GM19193 (cell line): ENCODE measurements around the gene COL23A1.

Experiments used
- POLR2A ChIP-seq: IDR thresholded peaks from 4 replicates; pipeline ENCODE4 v1.6.1; 2011; ENCODE audit not compliant: insufficient read depth, insufficient read length; ENCODE audit errors: extremely low read depth

Gene COL23A1

DNA sequence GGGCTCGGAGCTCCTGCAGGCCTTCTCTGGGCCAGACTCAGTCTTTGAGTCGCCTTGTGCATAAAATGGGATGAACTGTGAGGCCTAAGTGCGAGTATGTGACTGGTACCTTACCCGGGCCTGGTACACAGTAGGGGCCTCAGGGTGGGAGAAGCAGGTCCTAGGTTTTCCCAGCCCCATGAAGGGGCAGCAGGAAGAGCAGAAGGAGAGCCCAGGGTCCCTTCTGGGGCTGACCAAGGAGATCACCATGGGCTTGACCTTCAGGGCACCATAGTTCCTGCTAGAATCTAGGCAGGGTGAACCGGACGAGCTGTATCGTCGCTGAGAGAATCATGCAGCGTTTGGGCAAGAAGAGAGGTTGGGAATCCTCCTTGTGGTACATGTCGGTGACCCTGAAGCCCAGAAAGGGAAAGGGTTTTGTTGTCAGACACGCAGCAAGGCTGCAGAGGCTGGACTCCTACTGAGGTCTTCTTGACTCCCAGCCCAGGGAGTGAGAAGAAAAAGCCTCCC lies 357.2 kb downstream of the COL23A1 start:
- TF ChIP-seq POLR2A, result no peak

DNA sequence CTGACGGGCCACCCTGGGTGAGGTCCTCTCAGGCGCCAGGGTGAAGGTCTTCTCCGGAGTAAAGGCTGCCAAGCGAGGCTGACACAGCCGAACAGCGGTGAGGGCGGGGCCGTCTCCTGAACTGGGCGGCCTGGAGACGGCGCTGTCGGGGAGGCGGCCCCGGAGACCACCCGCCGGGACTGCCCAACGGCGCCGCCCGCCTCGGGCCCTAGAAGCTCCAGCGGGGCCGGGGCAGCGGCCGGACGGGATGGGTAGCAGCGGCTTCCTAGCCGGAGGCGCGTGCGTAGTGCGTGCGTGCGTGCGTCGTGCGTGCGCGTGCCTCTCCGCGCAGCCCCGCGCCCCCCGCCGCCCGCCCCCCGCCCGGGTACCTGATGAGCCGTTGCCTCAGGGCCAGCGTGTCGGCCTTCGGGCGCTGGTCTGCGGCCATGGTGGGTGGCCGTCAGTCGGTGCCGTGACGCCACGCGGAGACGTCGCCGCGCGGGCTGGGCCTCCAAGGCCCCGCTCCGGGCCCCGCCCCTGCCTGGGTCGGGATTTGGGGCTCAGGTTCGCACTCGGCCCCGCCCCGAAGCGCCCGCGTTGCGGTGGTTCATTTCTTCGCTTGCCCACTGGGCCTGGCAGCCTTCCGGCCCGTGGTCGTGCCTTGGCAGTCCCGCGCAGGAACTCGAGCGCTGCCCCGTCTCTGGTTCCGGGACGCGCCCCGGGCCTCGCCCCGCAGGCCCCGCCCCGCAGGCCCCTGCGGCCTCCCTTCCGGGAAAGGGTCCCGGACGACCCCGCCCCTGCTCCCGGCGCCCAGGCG lies 357.9 kb downstream of the COL23A1 start, which contains the start of gene PHYKPL:
Gene PHYKPL, minus strand, starts transcription at position 679 of the 796 bp plus-strand sequence. Its CDS starts 252 bp downstream, at position 427.
- TF ChIP-seq POLR2A, result peak; percentile 70

DNA sequence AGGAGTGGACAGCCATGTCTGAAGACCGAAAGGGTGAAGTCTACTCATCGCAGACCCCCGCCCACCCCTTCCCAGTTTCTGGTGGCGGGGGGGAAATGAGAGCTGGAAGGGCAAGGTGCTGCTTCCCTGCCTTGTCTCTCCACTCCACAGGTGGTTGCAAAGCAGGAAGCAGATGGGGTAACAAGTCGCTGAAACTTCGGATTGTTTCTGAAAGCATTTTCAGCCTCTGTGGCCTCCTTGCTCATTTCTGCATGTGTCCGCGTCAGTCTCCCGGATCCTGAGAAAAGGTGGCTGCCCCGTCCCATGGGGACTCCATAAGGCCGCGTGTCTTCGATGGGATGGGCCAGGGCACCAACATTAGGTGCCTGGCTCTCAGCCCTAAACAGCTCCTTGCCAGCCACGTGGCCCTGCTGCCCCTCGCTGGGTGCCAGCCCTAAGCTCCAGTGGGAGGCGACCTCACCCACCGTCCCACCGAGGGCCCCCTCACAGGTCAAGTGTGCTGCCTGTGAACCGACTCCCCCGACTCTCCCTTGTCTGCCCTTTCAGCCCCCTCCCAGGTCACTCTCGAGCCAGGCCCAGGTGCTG lies 358.6 kb downstream of the COL23A1 start:
- no peak for TF ChIP-seq POLR2A

- no peak for TF ChIP-seq POLR2A
Measured at GRCh38 chr5:178230879-178231538, 359.2 kb downstream of the COL23A1 start.

DNA sequence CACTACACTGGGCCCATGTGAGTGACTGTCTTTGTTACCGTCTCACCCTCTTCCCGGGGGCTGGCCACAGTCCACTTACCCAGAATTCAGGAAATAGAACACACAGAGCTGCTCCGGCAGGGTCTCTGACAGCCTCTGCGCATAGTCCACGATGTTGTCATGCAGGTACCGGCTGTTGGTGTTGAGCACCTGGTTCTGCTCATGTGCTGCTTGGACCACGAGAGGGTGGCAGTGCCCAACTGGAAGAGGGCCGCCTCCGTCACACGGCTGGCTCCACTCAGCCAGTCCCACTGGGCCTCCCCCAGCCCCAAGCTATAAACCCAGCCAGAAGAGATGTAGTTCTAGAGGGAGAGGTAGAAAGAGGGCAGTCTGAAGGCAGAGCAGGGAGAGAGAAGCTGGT lies 360.3 kb downstream of the COL23A1 start:
- TF ChIP-seq POLR2A, result no peak

DNA sequence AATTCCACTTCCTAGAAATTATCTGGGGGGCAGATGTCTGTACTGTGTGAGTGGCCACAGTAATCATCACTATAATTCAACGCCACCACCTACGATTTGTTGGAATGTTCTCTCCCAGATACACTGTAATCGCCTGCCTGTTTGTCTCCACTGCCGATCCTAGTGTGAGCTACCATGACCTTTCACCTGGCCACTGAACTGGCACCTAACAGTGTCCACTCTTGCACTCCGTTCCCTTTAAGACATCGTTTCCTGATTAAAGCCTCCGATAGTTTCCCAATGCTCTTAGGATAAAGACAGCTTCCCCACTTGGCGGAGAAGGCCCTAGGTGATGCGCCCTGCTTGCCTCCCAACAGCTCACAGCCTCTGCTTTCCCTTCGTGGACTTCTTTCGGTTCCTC lies 361.6 kb downstream of the COL23A1 start:
- TF ChIP-seq POLR2A, result no peak

DNA sequence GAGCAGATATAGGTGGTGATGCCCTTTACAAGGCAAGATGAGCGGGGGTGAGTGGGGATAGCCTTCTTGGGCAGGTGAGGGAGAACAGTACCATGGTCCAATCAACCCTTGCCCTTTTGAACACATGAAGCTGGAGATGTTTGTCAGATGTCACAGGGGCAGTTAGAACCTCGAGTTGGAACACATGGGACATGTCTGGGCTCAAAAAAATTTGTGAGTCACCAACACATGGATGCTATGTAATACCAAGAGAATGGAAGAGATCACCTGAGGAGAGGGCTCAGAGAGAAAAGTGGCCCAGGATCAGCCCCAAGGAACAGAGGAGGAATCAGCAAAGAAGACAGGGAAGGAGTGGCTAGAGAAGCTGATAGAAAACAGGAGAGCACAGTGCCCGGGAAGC lies 362.3 kb downstream of the COL23A1 start:
- no peak for TF ChIP-seq POLR2A

DNA sequence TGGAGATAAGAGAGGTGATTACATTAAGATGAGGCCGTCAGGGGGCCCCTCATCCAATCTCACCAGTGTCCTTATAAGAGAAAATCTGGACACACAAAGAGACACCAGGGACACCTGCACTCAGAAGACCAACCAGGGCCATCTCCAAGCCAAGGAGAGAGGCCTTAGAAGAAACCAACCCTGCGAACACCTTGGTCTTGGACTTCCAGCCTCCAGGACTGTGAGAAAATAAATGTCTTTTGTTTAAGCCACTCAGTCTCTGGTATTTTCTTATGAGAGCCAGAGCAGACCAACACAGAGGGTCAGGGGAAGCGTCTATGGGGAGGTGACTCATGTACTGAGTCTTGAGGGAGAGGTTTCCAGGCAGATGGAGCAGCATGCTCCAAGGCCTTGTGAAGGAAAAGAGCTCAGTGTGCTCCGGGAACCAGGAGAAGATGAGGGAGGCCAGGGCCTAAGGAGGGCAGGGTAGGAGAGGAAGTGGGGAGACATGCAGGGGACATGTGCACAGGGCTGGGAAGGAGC lies 363.0 kb downstream of the COL23A1 start:
- no peak for TF ChIP-seq POLR2A

- TF ChIP-seq POLR2A, result no peak
Measured at GRCh38 chr5:178225174-178225573, 365.0 kb downstream of the COL23A1 start.

DNA sequence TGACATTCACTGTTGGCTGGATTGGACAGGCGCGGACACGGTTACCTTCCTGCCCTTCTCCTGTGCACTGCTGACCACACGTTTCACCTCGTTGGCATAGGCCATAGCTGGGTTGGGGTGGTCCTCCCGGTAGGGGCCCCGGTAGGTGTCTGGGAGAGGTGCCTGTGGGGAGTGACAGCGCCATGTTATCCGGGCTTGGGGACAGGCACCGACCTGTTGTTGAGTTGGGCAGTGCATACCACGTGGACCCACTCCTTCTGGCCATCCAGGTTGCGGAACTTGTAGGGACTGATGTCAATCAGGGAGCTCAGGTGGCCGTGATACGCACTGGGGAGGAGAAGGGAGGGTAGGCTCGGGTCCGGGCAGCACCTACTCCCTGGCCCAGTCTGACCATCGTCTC lies 365.8 kb downstream of the COL23A1 start:
- no peak for TF ChIP-seq POLR2A

DNA sequence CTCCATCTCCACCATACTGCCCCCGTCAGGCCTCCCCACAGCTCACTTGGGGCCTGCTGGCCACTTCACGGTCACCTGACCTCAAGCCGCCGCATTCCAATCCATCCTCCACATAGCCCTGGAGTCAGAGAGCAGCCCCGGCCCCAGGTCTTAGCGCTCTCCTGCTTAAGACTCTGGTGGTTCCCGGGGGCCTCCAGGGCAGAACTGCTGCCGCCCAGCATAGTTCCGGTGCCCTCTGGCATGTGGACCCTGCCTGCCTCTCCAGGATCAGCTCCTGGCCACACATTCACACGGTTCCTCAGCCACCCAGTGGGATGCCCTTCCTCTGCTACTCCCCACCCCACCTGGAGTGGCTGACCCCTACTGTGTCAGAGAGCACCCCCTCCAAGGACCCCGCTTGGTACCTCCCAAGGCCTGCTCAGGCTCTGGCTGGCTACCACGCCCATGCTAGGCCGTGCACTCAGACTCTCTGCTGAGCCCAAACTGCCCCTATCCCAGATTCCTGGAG lies 366.3 kb downstream of the COL23A1 start:
- TF ChIP-seq POLR2A, result no peak

GRCh38 chr5:178223196-178223773 lies 366.9 kb downstream of the COL23A1 start:
- no peak for TF ChIP-seq POLR2A

GRCh38 chr5:178222292-178222691 lies 367.9 kb downstream of the COL23A1 start:
- TF ChIP-seq POLR2A, result no peak

GRCh38 chr5:178221853-178222252 lies 368.3 kb downstream of the COL23A1 start:
- no peak for TF ChIP-seq POLR2A

GRCh38 chr5:178221282-178221681 lies 368.9 kb downstream of the COL23A1 start:
- TF ChIP-seq POLR2A, result no peak
